H1 (cell line): ENCODE results near the gene MRPL36. TPM values are rescaled to one million over a fixed set of nuclear protein-coding genes. Genes with fewer than 3 reads are reported as not detected.

Experiments used
- CTCF ChIA-PET: fragments of 300-600 bp; sonication (Branson Sonifier 250); formaldehyde crosslinking; loops from one replicate; lab custom pipeline; 2021; ENCODE audit not compliant: partially characterized antibody; lab: Charles Lee
- POLR2A ChIA-PET: fragments of 300-600 bp; sonication (Branson Sonifier 250); formaldehyde crosslinking; loops from one replicate; lab custom pipeline; 2021; ENCODE audit warnings: inconsistent platforms; ENCODE audit not compliant: partially characterized antibody; lab: Charles Lee
- DNase-seq, 2 experiments: peaks; one replicate each; pipeline versions ENCODE4 v3.0.0 to v3.0.0-alpha.2; 2010 to 2022; ENCODE audit warnings: low spot score in 2 of 2, low read depth in 1 of 2, mixed read lengths in 1 of 2
- FAIRE-seq: peaks from 2 replicates; lab custom pipeline; 2011; peaks lifted over from hg19 to GRCh38; lab: Jason Lieb, UNC
- H2AFZ ChIP-seq: 2 replicates; pipeline ENCODE4 v1.8.1; 2012; ENCODE audit warnings: low read length, inconsistent platforms
- H2AK5ac ChIP-seq: 2 replicates; pipeline ENCODE4 v1.6.1; 2013; ENCODE audit warnings: low read depth, low read length
- H2BK120ac ChIP-seq: replicated peaks from 2 replicates; pipeline ENCODE3; 2013; ENCODE audit warnings: low read depth, low read length, inconsistent platforms
- H2BK12ac ChIP-seq: 2 replicates; pipeline ENCODE4 v1.6.1; 2013; ENCODE audit warnings: low read depth, low read length
- H2BK15ac ChIP-seq: 2 replicates; pipeline ENCODE4 v1.6.1; 2013; ENCODE audit warnings: low read length
- H2BK20ac ChIP-seq: 2 replicates; pipeline ENCODE4 v1.6.1; 2013; ENCODE audit warnings: low read length
- H2BK5ac ChIP-seq: 2 replicates; pipeline ENCODE4 v1.6.1; 2013; ENCODE audit warnings: low read depth, low read length
- H3K14ac ChIP-seq: 2 replicates; pipeline ENCODE4 v1.6.1; 2013; ENCODE audit warnings: inconsistent platforms; ENCODE audit not compliant: insufficient read length
- H3K18ac ChIP-seq: 2 replicates; pipeline ENCODE4 v1.6.1; 2013; ENCODE audit warnings: low read length; ENCODE audit errors: extremely low read depth
- H3K23ac ChIP-seq: 2 replicates; pipeline ENCODE4 v1.6.1; 2013; ENCODE audit warnings: inconsistent platforms; ENCODE audit not compliant: insufficient read length
- H3K23me2 ChIP-seq: 2 replicates; pipeline ENCODE4 v1.6.1; 2013; ENCODE audit warnings: low read depth, low read length
- H3K27ac ChIP-seq: 2 replicates; pipeline ENCODE4 v1.6.1; 2011; ENCODE audit warnings: low read depth, low read length, inconsistent platforms
- H3K27me3 ChIP-seq, 4 experiments: replicated peaks in 1 of 4; 1 replicate in 1 of 4; 2 replicates in 3 of 4; pipeline versions ENCODE4 v1.6.1 to v1.8.1; 2011 to 2013; ENCODE audit warnings: low read length in 3 of 4, mild to moderate bottlenecking in 3 of 4, inconsistent platforms in 2 of 4, mixed read lengths in 2 of 4, moderate library complexity in 1 of 4; ENCODE audit not compliant: control insufficient read depth in 3 of 4, insufficient read depth in 3 of 4; ENCODE audit errors: extremely low read depth in 1 of 4
- H3K36me3 ChIP-seq, 4 experiments: 2 replicates each; pipeline versions ENCODE4 v1.6.1 to v1.8.1; 2011 to 2013; ENCODE audit warnings: mild to moderate bottlenecking in 4 of 4, low read length in 3 of 4, moderate library complexity in 2 of 4, control low read depth in 1 of 4, inconsistent platforms in 1 of 4; ENCODE audit not compliant: insufficient read depth in 4 of 4, control insufficient read depth in 2 of 4
- H3K4ac ChIP-seq: replicated peaks from 2 replicates; pipeline ENCODE3; 2013; ENCODE audit warnings: low read length, low read depth, mixed read lengths, inconsistent platforms; ENCODE audit not compliant: insufficient read length
- H3K4me1 ChIP-seq, 4 experiments: replicated peaks in 1 of 4; 1 replicate in 1 of 4; 2 replicates in 3 of 4; pipeline versions ENCODE4 v1.6.1 to v1.8.1; 2011 to 2013; ENCODE audit warnings: low read length in 3 of 4, inconsistent platforms in 2 of 4, mixed read lengths in 1 of 4; ENCODE audit not compliant: insufficient read depth in 4 of 4, control insufficient read depth in 3 of 4
- H3K4me2 ChIP-seq, 2 experiments: 2 replicates each; pipeline versions ENCODE4 v1.6.1 to v1.8.1; 2011 to 2013; ENCODE audit warnings: low read depth in 2 of 2, low read length in 2 of 2, control low read depth in 1 of 2, inconsistent platforms in 1 of 2, mild to moderate bottlenecking in 1 of 2; ENCODE audit not compliant: insufficient read depth in 1 of 2
- H3K4me3 ChIP-seq, 4 experiments: fragments of 200-600, 300-600 bp in 1 of 4; sonication (generic), shearing (Covaris generic), sonication (Bioruptor Twin) in 1 of 4; 2 replicates each; pipeline versions ENCODE4 v1.5.1 to v1.8.1; 2011 to 2016; ENCODE audit warnings: low read length in 4 of 4, low read depth in 3 of 4, control low read depth in 2 of 4, inconsistent platforms in 2 of 4, mild to moderate bottlenecking in 2 of 4, mixed read lengths in 1 of 4, moderate library complexity in 1 of 4; ENCODE audit not compliant: insufficient read depth in 2 of 4; ENCODE audit errors: extremely low read depth in 1 of 4
- H3K56ac ChIP-seq: replicated peaks from 2 replicates; pipeline ENCODE3; 2013; ENCODE audit warnings: low read depth, mild to moderate bottlenecking, mixed read lengths, low read length, inconsistent platforms; ENCODE audit not compliant: insufficient read length
- H3K79me1 ChIP-seq: 2 replicates; pipeline ENCODE4 v1.6.1; 2013; ENCODE audit warnings: low read depth, low read length, control low read depth
- H3K79me2 ChIP-seq, 2 experiments: 2 replicates each; pipeline versions ENCODE4 v1.6.1 to v1.8.1; 2012 to 2013; ENCODE audit warnings: low read length in 2 of 2, mild to moderate bottlenecking in 2 of 2, inconsistent platforms in 1 of 2; ENCODE audit not compliant: insufficient read depth in 2 of 2, control insufficient read depth in 1 of 2
- H3K9ac ChIP-seq, 4 experiments: replicated peaks in 1 of 4; 1 replicate in 1 of 4; 2 replicates in 3 of 4; pipeline versions ENCODE4 v1.6.1 to v1.8.1; 2011 to 2013; ENCODE audit warnings: low read depth in 3 of 4, low read length in 3 of 4, control low read depth in 2 of 4, mild to moderate bottlenecking in 2 of 4, moderate library complexity in 2 of 4, inconsistent platforms in 1 of 4; ENCODE audit errors: extremely low read depth in 1 of 4
- H3K9me3 ChIP-seq, 2 experiments: 2 replicates each; pipeline versions ENCODE4 v1.6.1 to v1.8.1; 2012 to 2013; ENCODE audit warnings: mild to moderate bottlenecking in 2 of 2, moderate library complexity in 2 of 2, control low read depth in 1 of 2, inconsistent platforms in 1 of 2, low read depth in 1 of 2, low read length in 1 of 2, mixed read lengths in 1 of 2; ENCODE audit not compliant: insufficient read depth in 2 of 2
- H4K20me1 ChIP-seq, 2 experiments: replicated peaks in 1 of 2; 2 replicates each; pipeline versions ENCODE3 to v1.8.1; 2011 to 2013; ENCODE audit warnings: inconsistent platforms in 2 of 2, low read length in 2 of 2, mild to moderate bottlenecking in 1 of 2; ENCODE audit not compliant: insufficient read depth in 2 of 2, control insufficient read depth in 1 of 2
- H4K5ac ChIP-seq: 2 replicates; pipeline ENCODE4 v1.6.1; 2013; ENCODE audit warnings: low read length, low read depth, mixed read lengths, inconsistent platforms; ENCODE audit not compliant: insufficient read length
- H4K8ac ChIP-seq: 2 replicates; pipeline ENCODE4 v1.8.0; 2013; ENCODE audit warnings: mild to moderate bottlenecking, moderate library complexity, low read length, inconsistent platforms; ENCODE audit not compliant: insufficient read depth; ENCODE audit errors: extremely low read depth
- H4K91ac ChIP-seq: replicated peaks from 2 replicates; pipeline ENCODE3; 2013; ENCODE audit warnings: low read length, mixed read lengths, inconsistent platforms; ENCODE audit not compliant: insufficient read length
- CREB1 ChIP-seq: IDR thresholded peaks from 2 replicates; pipeline ENCODE4 v1.6.1; 2012; ENCODE audit warnings: inconsistent platforms
- SP4 ChIP-seq: IDR thresholded peaks from 2 replicates; pipeline ENCODE4 v1.6.1; 2012; ENCODE audit warnings: low read length, inconsistent platforms
- WGBS, 2 experiments: shearing (Covaris generic) in 1 of 2; methylation state at CpG; one replicate each; pipeline versions ENCODE4 v1.1.6 to v1.1.7; 2013 to 2015; ENCODE audit warnings: low lambda C conversion rate in 2 of 2, mixed read lengths in 2 of 2, inconsistent platforms in 1 of 2, low coverage in 1 of 2, missing lambda C conversion rate in 1 of 2; ENCODE audit not compliant: insufficient replicate concordance in 2 of 2, insufficient coverage in 1 of 2, insufficient read length in 1 of 2; ENCODE audit errors: extremely low coverage in 1 of 2, missing lambda C conversion rate in 1 of 2; 5-methylcytosine and 5-hydroxymethylcytosine counted together
- polyA plus RNA-seq, 7 experiments: library from polyadenylated mRNA; depleted of rRNA in 3 of 7; stranded (reverse) in 5 of 7; unstranded in 2 of 7; fragments of >200 nt in 5 of 7; fragments of 200-250 nt in 2 of 7; gene quantifications; 1 replicate in 5 of 7; 2 replicates in 1 of 7; 4 replicates in 1 of 7; pipeline versions ENCODE4 v1.2.1 to v1.2.3, GENCODE V29; 2011 to 2013; ENCODE audit warnings: missing spikeins in 2 of 7, mixed read lengths in 2 of 7
- total RNA-seq: library from RNA; stranded (reverse); fragmentation: NEBNext Ultra II Directional; extraction: Animal tissue kit (Norgen Biotek cat#: 25700); gene quantifications from 2 replicates; pipeline ENCODE4 v1.2.1, GENCODE V29; 2021
- TF ChIP-seq, protein P1 (sequence below): IDR thresholded peaks from 2 replicates; pipeline ENCODE4 v1.6.1; 2012; ENCODE audit warnings: inconsistent platforms

MRPL36 gene
- total and polyA plus RNA-seq, 2 of the 8 experiments (the other 6 are each of a cell fraction or from before 2014, with no cell fraction given): 56.3 to 81.5 TPM

GRCh38 chr5:1750469-1750868 is 49.2 kb downstream of the MRPL36 start:
- no peak overlapping the region for H2BK12ac ChIP-seq
- no peaks in the 10 kb centered on the region for H3K36me3 ChIP-seq
- no peak overlapping the region for H2BK15ac ChIP-seq
- H3K23me2 ChIP-seq: no peaks in the 10 kb centered on the region
- H2BK20ac ChIP-seq: no peak overlapping the region
- no peak overlapping the region for H2AFZ ChIP-seq
- H3K14ac ChIP-seq: no peak overlapping the region
- H3K4me2 ChIP-seq: no peak overlapping the region
- peaks cover 0 to 6% (median under 1%) of the 10 kb centered on the region in 4 experiments; a peak in 2 of 7 replicates for H3K4me1 ChIP-seq
- DNase-seq: peak in 1 of 2 experiments; percentile 31
- CTCF ChIA-PET: interaction anchor here (0.6 to 10.6 kb wide), 3 partner anchors 13 to 99 kb away, joined by 4 to 74 read pairs (median 25); no protein-coding TSS in a partner anchor
- no peak overlapping the region for H3K56ac ChIP-seq
- no peak overlapping the region for H4K5ac ChIP-seq
- no peak overlapping the region for H2AK5ac ChIP-seq
- no peak overlapping the region for H3K9ac ChIP-seq
- TF ChIP-seq SP4: no peak
- TF ChIP-seq, protein P1, sequence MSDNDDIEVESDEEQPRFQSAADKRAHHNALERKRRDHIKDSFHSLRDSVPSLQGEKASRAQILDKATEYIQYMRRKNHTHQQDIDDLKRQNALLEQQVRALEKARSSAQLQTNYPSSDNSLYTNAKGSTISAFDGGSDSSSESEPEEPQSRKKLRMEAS: peak; percentile 64
- TF ChIP-seq CREB1: no peak
- TF ChIP-seq, all 59 proteins: peak for 1
- no peaks in the 10 kb centered on the region for H3K79me2 ChIP-seq
- H3K27ac ChIP-seq: no peak overlapping the region
- no peaks in the 10 kb centered on the region for H3K27me3 ChIP-seq
- H3K4ac ChIP-seq: no peak overlapping the region
- POLR2A ChIA-PET: no interaction called here
- no peak overlapping the region for H4K91ac ChIP-seq
- no peak overlapping the region for H4K8ac ChIP-seq
- WGBS, 2 experiments: 86% methylated on average over 17 of the region's 17 CpGs; no CpG with 5 or more reads in 1 of the 2 experiments
- no peaks in the 10 kb centered on the region for H3K79me1 ChIP-seq
- H3K4me3 ChIP-seq: no peak overlapping the region
- no peak for FAIRE-seq
- no peaks in the 10 kb centered on the region for H4K20me1 ChIP-seq
- no peaks in the 10 kb centered on the region for H3K9me3 ChIP-seq
- H3K18ac ChIP-seq: no peak overlapping the region
- H3K23ac ChIP-seq: no peak overlapping the region
- H2BK120ac ChIP-seq: no peak overlapping the region
- no peak overlapping the region for H2BK5ac ChIP-seq
